IPS-20b (cell line): Measurements from ENCODE around the gene ZNF91.
"Not testable (repeated sequence)": the region's sequence is repeated elsewhere in the genome, so short reads cannot be mapped to it uniquely, and the experiment has no call there.

Experiments used
- H3K27ac ChIP-seq: one replicate; pipeline ENCODE4 v1.5.1; 2013; ENCODE audit warnings: low read length
- H3K27me3 ChIP-seq: 2 replicates; pipeline ENCODE4 v1.6.1; 2013; ENCODE audit warnings: mild to moderate bottlenecking, low read length, inconsistent platforms; ENCODE audit not compliant: insufficient read depth
- H3K36me3 ChIP-seq: 2 replicates; pipeline ENCODE4 v1.6.1; 2013; ENCODE audit warnings: low read depth, mild to moderate bottlenecking, inconsistent platforms, low read length, moderate library complexity; ENCODE audit not compliant: insufficient read depth
- H3K4me1 ChIP-seq: 2 replicates; pipeline ENCODE4 v1.6.1; 2013; ENCODE audit warnings: mild to moderate bottlenecking, control low read depth, inconsistent platforms, low read length, moderate library complexity; ENCODE audit not compliant: insufficient read depth
- H3K4me3 ChIP-seq: 2 replicates; pipeline ENCODE4 v1.5.1; 2013; ENCODE audit warnings: mild to moderate bottlenecking, low read length, inconsistent platforms
- H3K9ac ChIP-seq: 2 replicates; pipeline ENCODE4 v1.6.1; 2013; ENCODE audit warnings: low read depth, mild to moderate bottlenecking, inconsistent platforms, low read length, moderate library complexity
- H3K9me3 ChIP-seq: 2 replicates; pipeline ENCODE4 v1.6.1; 2013; ENCODE audit warnings: mild to moderate bottlenecking, low read depth, low read length, inconsistent platforms; ENCODE audit not compliant: insufficient read depth

ZNF91 gene

DNA sequence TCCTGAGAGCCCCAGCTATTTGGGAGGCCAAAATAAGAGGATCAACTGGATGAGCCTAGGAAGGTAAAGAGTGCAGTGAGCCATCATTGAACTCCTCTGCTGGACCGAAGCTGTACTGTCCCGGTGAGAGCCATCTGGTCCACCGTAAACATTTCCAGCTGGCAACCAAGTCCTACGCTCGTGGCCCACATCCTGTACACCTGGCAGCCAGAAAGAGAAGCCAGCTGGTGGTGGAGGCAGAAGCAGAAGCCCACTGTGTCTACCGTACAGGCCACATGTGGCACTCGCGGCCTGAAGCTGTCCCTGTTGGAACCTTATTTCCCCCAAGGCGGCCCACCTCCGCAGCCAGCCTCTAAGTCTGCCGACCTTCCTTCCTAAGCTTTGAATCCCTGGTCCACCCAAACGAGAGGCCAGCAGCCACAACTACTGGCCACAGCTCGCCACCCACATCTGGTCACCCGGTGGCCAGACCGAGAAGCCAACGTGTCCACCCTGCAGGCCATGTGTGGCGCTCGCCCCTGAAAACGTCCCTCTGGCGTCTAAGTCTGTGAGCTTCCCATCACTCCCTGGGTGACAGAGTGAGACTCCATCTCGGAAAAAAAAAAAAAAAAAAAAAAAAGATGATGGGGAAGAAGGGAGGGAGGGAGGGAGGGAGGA, 14.2 kb upstream of the ZNF91 start:
- Histone ChIP-seq H3K27ac (no peak overlapping the region), H3K4me1 (peaks cover 1% of the 10 kb centered on the region; the same call in 1 of the 2 replicates), H3K9me3 (no peaks in the 10 kb centered on the region)

DNA sequence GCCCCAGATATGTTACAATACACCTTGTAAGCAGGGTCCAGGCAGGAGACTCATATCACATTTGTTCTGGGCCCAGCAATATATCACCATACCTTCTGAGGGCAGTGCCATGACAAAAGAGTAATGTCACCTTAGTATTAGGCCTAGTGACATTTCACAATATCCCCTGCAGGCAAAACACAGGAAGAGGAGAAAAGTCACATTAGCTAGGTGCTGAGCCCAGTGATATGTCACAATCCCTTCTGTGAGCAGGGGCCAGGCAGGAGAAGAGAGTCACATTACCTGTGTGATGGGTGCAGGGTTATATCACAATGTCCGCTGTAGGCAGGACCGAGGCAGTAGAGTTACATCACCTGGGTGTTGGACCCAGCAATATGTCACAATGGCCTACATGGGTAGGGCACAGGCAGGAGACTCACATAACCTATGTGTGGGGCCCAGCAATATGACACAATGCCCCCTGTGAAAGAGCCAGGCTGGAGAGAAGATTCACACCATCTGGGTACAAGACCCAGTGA, 12.4 kb upstream of the ZNF91 start:
- Histone ChIP-seq H3K4me1 (no peaks in the 10 kb centered on the region), H3K9me3 (no peaks in the 10 kb centered on the region), H3K36me3 (peaks cover 48% of the 10 kb centered on the region), H3K27me3 (no peaks in the 10 kb centered on the region), H3K9ac (no peak overlapping the region), H3K4me3 (no peak overlapping the region), H3K27ac (no peak overlapping the region)

More for the DNA sequence above, 14.2 kb upstream of the ZNF91 start:
- Histone ChIP-seq H3K4me3 (no peak overlapping the region), H3K9ac (no peak overlapping the region), H3K27me3 (no peaks in the 10 kb centered on the region), H3K36me3 (peaks cover 36% of the 10 kb centered on the region)

DNA sequence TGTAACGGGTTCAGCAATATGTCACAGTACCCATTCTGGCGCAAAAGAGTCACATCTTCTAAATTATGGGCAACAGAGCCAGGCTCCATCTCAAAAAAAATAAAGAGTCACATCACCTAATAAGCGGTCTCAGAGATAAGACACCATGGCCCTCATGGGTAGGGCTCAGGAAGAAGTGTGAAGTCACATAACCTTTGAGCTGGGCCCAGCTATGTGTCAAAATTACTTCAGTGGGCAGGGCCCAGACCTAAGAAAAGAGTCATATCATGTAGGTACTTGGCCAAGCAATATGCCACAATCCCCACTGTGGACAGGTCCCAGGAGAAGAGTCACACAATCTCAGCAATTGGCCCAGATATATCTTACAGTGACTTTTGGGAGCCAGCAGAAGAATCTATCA, 11.4 kb upstream of the ZNF91 start:
- Histone ChIP-seq H3K4me1 (no peaks in the 10 kb centered on the region), H3K4me3 (no peak overlapping the region), H3K27ac (no peak overlapping the region), H3K9ac (no peak overlapping the region), H3K9me3 (no peaks in the 10 kb centered on the region), H3K27me3 (no peaks in the 10 kb centered on the region), H3K36me3 (peaks cover 58% of the 10 kb centered on the region)

DNA sequence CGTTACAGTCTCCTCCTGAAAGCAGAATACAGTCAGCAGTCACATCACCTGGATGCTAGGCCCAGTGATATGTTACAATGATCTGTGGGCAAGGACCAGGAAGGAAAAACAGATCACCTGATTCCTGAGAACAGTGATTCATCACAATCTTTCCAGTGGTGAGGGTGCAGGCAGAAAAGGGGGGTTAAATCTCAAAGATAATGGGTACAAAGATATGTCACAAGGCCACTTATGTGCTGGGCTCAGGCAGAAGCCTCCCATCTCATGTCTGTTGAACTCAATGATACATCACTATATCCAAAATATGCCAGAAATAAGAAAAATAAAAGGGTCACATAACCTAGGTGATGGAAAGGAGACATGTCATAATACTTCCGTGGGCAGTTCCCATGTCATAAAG, 10.8 kb upstream of the ZNF91 start:
- Histone ChIP-seq H3K27me3 (no peaks in the 10 kb centered on the region), H3K36me3 (peaks cover 64% of the 10 kb centered on the region), H3K9ac (no peak overlapping the region), H3K27ac (no peak overlapping the region), H3K4me1 (no peaks in the 10 kb centered on the region), H3K9me3 (no peaks in the 10 kb centered on the region), H3K4me3 (no peak overlapping the region)

DNA sequence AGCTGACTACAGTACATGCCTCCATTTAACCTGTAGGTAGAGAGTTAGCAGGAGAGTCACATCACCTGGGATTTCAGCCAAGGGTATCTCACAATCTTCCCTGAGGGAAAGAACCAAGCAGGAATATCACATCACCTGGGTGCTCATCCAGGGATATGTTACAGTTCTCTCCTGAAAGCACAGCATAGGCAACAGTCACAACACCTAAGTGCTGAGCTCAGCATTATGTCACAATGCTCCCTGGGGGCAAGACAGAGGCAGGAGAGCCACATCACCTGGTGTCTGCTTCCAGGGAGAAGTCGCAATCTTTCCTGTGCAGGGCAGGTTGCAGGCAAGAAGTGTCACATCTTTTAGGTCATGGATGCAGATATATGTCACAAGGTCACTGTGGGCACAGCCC, 9.4 kb upstream of the ZNF91 start:
- no peak overlapping the region for H3K27ac ChIP-seq
- no peak overlapping the region for H3K4me3 ChIP-seq
- H3K36me3 ChIP-seq, result peaks cover 78% of the 10 kb centered on the region
- H3K9ac ChIP-seq, result no peak overlapping the region
- no peaks in the 10 kb centered on the region for H3K4me1 ChIP-seq
- H3K9me3 ChIP-seq, result no peaks in the 10 kb centered on the region
- H3K27me3 ChIP-seq, result no peaks in the 10 kb centered on the region

DNA sequence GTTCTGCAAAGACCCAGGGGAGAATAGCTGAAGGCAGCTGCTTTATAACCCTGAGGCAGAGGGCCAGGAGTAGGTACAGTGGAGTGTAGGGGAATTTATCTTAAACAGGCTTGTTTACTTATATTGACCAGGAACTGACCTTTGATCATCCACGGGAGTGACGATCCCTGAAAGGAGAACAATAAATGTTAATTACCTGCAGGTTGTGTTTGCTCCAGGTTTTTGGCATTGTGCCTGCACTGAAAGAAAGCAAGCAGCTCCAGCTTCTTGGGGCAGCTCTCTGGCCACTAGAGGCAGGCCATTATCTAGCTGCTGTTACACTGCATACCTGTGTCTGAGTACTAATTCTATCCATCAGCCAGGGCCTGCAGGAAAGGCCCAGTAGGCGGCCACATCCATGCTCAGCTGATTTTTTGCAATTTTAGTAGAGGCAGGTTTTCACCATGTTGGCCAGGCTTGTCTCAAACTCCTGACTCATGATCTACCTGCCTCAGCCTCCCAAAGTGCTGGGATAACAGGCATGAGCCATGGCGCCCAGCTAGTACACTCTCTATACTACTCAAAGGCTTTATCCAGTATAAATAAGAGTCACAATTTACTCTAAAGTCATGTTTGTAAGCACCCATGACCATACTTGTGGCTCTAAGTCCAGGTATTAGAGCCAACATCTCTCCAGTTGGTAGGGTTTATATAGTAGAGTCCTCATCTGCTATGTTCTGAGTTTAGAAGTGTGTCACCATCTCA, 8.5 kb upstream of the ZNF91 start:
- no peaks in the 10 kb centered on the region for H3K9me3 ChIP-seq
- no peak overlapping the region for H3K27ac ChIP-seq
- no peak overlapping the region for H3K9ac ChIP-seq
- no peak overlapping the region for H3K4me3 ChIP-seq
- H3K4me1 ChIP-seq, result no peaks in the 10 kb centered on the region
- H3K27me3 ChIP-seq, result no peaks in the 10 kb centered on the region
- H3K36me3 ChIP-seq, result peaks cover 87% of the 10 kb centered on the region

GRCh38 chr19:23403052-23403451, 7.8 kb upstream of the ZNF91 start:
- H3K9me3 ChIP-seq, result no peaks in the 10 kb centered on the region
- H3K9ac ChIP-seq, result no peak overlapping the region
- H3K4me3 ChIP-seq, result no peak overlapping the region
- H3K36me3 ChIP-seq, result peaks cover 90% of the 10 kb centered on the region
- H3K27me3 ChIP-seq, result no peaks in the 10 kb centered on the region
- no peak overlapping the region for H3K27ac ChIP-seq
- H3K4me1 ChIP-seq, result no peaks in the 10 kb centered on the region

DNA sequence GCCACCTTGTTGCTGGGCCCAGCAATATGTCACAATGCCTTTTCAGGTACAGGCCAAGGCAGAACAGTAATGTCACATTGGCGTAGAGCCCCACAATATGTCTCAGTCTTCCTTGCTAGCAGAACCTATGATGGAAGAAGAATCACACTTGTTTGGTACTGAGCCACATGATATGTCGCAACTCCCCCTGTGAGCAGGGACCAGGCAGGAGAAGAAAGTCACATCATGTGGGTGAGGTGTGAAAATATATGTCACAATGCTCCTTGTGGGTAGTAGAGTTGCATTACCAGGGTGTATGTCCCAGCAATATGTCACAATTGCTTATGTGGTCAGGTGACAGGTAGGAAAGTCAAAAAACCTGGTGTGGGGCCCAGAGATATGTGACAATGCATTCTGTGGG, 7.1 kb upstream of the ZNF91 start:
- no peaks in the 10 kb centered on the region for H3K27me3 ChIP-seq
- H3K27ac ChIP-seq, result no peak overlapping the region
- no peaks in the 10 kb centered on the region for H3K4me1 ChIP-seq
- H3K4me3 ChIP-seq, result no peak overlapping the region
- H3K9me3 ChIP-seq, result no peaks in the 10 kb centered on the region
- peaks cover 84% of the 10 kb centered on the region for H3K36me3 ChIP-seq
- H3K9ac ChIP-seq, result no peak overlapping the region

GRCh38 chr19:23401086-23401610, 5.9 kb upstream of the ZNF91 start:
- H3K9ac ChIP-seq, result no peak overlapping the region
- no peaks in the 10 kb centered on the region for H3K4me1 ChIP-seq
- H3K4me3 ChIP-seq, result no peak overlapping the region
- no peaks in the 10 kb centered on the region for H3K27me3 ChIP-seq
- H3K36me3 ChIP-seq, result peaks cover 75% of the 10 kb centered on the region
- H3K9me3 ChIP-seq, result no peaks in the 10 kb centered on the region
- no peak overlapping the region for H3K27ac ChIP-seq

DNA sequence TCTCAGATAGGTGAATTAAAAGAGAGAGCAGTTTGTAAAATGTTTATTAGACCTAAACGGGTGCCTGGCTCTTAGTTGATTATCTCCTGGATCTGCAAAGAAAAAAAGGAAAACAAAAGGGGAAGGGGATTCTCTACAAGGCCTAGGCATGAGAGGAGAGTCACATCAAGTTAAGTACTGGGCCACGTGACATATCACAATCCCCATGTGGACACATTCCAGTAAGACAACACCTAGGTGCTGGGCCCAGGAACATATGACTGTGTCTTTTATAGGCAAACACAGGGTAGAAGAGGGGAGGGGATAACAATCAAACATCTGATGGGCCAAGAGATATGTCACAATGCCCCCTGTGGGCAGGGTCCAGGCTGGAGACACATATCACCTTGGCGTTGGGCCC, 4.2 kb upstream of the ZNF91 start:
- Histone ChIP-seq H3K27ac (no peak overlapping the region), H3K27me3 (no peaks in the 10 kb centered on the region), H3K4me3 (no peak overlapping the region), H3K9ac (no peak overlapping the region), H3K36me3 (peaks cover 60% of the 10 kb centered on the region), H3K9me3 (no peaks in the 10 kb centered on the region), H3K4me1 (no peaks in the 10 kb centered on the region)

GRCh38 chr19:23395722-23396117, 449 bp upstream of the ZNF91 start:
- H3K36me3 ChIP-seq, result peaks cover 33% of the 10 kb centered on the region
- not testable (repeated sequence) for H3K9ac ChIP-seq, H3K4me3 ChIP-seq, H3K4me1 ChIP-seq, H3K9me3 ChIP-seq, H3K27ac ChIP-seq, H3K27me3 ChIP-seq

DNA sequence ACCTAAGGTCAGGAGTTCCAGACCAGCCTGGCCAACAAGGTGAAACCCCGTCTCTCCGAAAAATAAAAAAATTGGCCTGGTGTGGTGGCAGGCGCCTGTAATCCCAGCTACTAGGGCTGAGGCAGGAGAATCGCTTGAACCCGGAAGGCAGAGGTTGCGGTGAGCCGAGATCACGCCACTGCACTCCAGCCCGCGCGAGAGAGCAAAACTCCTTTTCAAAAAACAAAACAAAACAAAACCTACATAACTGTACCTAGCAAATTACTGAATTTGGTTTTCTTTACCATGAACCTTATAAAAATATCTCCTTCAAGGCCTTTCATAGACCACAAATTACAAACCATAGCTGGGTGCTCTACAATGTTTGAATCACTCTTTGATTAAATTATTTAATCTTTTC, 760 bp downstream of the ZNF91 start:
- Histone ChIP-seq H3K36me3 (peaks cover 25% of the 10 kb centered on the region), H3K9me3 (no peaks in the 10 kb centered on the region), H3K9ac (peak overlapping the region; percentile 99), H3K27ac (peak overlapping the region; percentile 97), H3K27me3 (no peaks in the 10 kb centered on the region), H3K4me1 (peaks cover 3% of the 10 kb centered on the region; the same call in 1 of the 2 replicates), H3K4me3 (peak overlapping the region; percentile 98)
